ENCODE measurements around the gene RNF114. TPM values are rescaled to one million over a fixed set of nuclear protein-coding genes. Genes with fewer than 3 reads are reported as not detected.

RNF114 gene, protein sequence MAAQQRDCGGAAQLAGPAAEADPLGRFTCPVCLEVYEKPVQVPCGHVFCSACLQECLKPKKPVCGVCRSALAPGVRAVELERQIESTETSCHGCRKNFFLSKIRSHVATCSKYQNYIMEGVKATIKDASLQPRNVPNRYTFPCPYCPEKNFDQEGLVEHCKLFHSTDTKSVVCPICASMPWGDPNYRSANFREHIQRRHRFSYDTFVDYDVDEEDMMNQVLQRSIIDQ
- total RNA-seq (67.1 and 93.7 TPM in 2 replicates), polyA plus RNA-seq (64.8 and 65.8 TPM in 2 replicates)

DNA sequence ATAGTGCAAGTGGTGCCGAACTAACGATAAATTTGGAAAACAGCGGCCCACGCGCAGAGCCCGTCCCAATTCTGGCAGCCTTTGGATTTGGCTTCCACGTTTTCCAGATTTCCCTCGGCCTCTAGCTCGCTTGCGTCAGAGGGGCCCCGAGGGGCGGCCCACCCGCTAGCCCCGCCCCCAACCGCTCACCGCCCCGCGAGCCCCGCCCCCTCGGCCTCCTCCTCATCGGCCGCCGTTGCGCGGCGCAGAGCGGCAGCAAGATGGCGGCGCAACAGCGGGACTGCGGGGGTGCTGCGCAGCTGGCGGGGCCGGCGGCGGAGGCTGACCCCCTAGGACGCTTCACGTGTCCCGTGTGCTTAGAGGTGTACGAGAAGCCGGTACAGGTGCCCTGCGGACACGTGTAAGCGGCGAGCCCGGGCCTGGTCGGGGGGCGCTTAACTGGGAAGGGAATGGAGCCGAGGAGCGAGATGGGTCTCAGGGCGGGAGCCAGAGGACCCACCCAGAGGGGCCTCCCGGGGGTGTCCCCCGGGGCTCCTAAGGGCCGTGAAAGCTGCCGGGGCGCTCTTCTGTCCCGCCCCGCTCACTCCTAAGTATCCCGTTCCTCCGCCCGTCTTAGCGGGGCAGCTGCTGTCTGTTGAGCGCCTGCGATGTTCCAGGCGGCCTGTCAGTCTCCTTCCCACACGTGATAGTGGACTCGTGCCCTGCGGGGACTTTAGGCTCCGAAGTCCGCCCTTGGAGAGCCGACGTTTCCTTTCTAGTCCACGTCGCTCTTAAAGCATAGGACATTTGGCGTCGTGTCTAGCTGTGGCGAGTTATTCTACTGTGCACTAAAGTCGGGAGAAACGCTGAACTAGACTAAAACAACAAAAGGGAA is at the start of gene RNF114:
Gene RNF114 (plus strand): TSS at position 245 of the 874 bp plus-strand sequence. CDS start 16 bp downstream, at position 261.
- Histone ChIP-seq H3K79me2 (peaks cover 51% of the 10 kb centered on the region), H3K9me2 (replicated peaks; ENCODE audit: insufficient read depth) (no peaks in the 10 kb centered on the region), H3K27ac (peak within 1 kb of the TSS; percentile 92), H2AFZ (peak within 1 kb of the TSS; percentile 80), H3K4me2 (peak within 1 kb of the TSS; percentile 82), H3K27me3 (no peaks in the 10 kb centered on the region), H3K4me1 (ENCODE audit: insufficient read depth) (peaks cover 16% of the 10 kb centered on the region), H4K20me1 (ENCODE audit: insufficient read depth, poor library complexity, severe bottlenecking) (peaks cover 41% of the 10 kb centered on the region), H3K9me3 (ENCODE audit: low read depth) (no peaks in the 10 kb centered on the region), H3K4me3 (peak within 1 kb of the TSS; percentile 85), H3K36me3 (replicated peaks; ENCODE audit: insufficient read depth, low read depth) (no peaks in the 10 kb centered on the region)
- DNase-seq (ENCODE audit: low spot score), result peak; percentile 97
- 3% methylated on average over 61 of the region's 79 CpGs for WGBS (ENCODE audit: low lambda C conversion rate, missing lambda C conversion rate)
- TF ChIP-seq EZH2 (IDR thresholded peaks at IDR 0.05; ENCODE audit: borderline replicate concordance) (no peak), EZH2phosphoT487 (IDR thresholded peaks at IDR 0.05; ENCODE audit: low read depth, severe bottlenecking, unreplicated experiment) (no peak)
- TF ChIP-seq, protein P1, sequence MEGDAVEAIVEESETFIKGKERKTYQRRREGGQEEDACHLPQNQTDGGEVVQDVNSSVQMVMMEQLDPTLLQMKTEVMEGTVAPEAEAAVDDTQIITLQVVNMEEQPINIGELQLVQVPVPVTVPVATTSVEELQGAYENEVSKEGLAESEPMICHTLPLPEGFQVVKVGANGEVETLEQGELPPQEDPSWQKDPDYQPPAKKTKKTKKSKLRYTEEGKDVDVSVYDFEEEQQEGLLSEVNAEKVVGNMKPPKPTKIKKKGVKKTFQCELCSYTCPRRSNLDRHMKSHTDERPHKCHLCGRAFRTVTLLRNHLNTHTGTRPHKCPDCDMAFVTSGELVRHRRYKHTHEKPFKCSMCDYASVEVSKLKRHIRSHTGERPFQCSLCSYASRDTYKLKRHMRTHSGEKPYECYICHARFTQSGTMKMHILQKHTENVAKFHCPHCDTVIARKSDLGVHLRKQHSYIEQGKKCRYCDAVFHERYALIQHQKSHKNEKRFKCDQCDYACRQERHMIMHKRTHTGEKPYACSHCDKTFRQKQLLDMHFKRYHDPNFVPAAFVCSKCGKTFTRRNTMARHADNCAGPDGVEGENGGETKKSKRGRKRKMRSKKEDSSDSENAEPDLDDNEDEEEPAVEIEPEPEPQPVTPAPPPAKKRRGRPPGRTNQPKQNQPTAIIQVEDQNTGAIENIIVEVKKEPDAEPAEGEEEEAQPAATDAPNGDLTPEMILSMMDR (IDR thresholded peaks at IDR 0.05; ENCODE audit: poor library complexity), result no peak

DNA sequence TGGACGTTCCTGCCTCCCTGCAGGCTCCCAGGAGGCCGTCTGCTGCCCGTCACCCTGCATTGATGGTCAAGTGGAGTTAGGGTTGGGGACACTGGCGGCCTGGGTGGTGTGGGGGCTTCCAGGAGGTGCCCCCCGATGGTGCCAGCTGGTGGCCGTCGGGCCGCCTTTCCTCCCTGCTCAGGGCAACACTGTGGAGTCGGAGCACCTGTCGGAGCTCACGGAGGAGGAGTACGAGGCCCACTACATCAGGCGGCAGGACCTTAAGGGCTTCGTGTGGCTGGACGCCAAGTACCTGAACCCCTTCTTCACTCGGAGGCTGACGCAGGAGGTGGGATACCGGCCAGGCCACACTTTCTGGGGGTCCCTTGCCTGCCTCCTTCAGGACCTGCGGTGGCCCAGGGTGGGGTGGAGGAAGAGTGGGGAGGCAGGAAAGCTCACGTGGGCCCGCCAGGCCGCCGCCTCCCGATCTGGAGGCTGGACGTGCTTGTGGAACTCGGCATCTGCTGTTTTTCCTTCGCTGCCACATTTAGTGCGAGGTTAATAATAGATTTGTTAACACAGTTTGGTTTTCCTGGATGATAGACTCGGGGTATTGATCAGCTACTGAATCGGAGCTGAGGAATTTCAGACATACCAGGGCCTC is 49.5 kb upstream of the RNF114 start:
- no peak overlapping the region for H3K4me3 ChIP-seq
- DNase-seq (ENCODE audit: low spot score), result no peak
- H3K4me2 ChIP-seq, result no peak overlapping the region
- 94% methylated on average over 30 of the region's 30 CpGs for WGBS (ENCODE audit: low lambda C conversion rate, missing lambda C conversion rate)
- no peaks in the 10 kb centered on the region for H3K36me3 ChIP-seq (replicated peaks; ENCODE audit: insufficient read depth, low read depth)
- no peak overlapping the region for H3K27ac ChIP-seq
- no peaks in the 10 kb centered on the region for H4K20me1 ChIP-seq (ENCODE audit: insufficient read depth, poor library complexity, severe bottlenecking)
- H3K9me3 ChIP-seq (ENCODE audit: low read depth), result no peaks in the 10 kb centered on the region
- no peaks in the 10 kb centered on the region for H3K4me1 ChIP-seq (ENCODE audit: insufficient read depth)
- no peaks in the 10 kb centered on the region for H3K27me3 ChIP-seq
- TF ChIP-seq, protein P1 (IDR thresholded peaks at IDR 0.05; ENCODE audit: poor library complexity), result no peak
- TF ChIP-seq EZH2phosphoT487 (IDR thresholded peaks at IDR 0.05; ENCODE audit: low read depth, severe bottlenecking, unreplicated experiment) (no peak), EZH2 (IDR thresholded peaks at IDR 0.05; ENCODE audit: borderline replicate concordance) (no peak)
- H2AFZ ChIP-seq, result no peak overlapping the region
- no peaks in the 10 kb centered on the region for H3K9me2 ChIP-seq (replicated peaks; ENCODE audit: insufficient read depth)
- no peaks in the 10 kb centered on the region for H3K79me2 ChIP-seq

DNA sequence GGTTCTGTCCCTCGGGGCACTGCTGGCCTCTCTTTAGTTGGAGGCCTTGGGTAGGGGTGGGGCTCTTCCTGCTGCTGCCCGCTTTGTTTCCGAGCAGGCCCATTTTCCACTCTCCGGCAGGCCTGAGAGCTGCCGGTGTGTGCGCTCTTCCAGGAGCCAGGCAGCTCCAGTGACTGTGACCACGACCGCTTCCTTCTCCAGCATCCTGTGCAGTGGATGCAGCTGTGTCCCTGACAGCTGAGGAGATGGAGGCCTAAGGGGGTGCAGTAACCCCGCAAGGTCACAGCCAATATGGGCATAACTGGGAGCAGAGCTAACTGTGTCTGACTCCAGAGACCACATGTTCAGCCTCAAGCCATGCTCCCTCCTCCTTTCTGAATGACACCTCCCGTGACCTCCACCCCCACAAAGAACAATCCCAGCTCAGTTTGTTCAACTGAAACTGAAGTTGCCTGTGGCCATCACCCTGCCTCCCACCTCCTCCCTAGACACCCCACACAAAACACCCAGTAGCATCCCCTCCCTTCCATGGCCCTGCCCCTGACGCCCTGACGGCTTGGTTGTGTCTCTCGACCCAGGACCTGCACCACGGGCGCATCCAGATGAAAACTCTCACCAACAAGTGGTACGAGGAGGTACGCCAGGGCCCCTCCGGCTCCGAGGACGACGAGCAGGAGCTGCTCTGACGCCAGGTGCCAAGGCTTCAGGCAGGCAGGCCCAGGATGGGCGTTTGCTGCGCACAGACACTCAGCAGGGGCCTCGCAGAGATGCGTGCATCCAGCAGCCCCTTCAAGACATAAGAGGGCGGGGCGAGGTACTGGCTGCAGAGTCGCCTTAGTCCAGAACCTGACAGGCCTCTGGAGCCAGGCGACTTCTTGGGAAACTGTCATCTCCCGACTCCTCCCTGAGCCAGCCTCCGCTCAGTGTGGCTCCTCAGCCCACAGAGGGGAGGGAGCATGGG is 48.7 kb upstream of the RNF114 start:
- Histone ChIP-seq H3K4me3 (no peak overlapping the region), H3K9me2 (replicated peaks; ENCODE audit: insufficient read depth) (no peaks in the 10 kb centered on the region), H3K36me3 (replicated peaks; ENCODE audit: insufficient read depth, low read depth) (no peaks in the 10 kb centered on the region), H2AFZ (no peak overlapping the region), H3K27ac (no peak overlapping the region), H3K9me3 (ENCODE audit: low read depth) (no peaks in the 10 kb centered on the region), H4K20me1 (ENCODE audit: insufficient read depth, poor library complexity, severe bottlenecking) (no peaks in the 10 kb centered on the region), H3K4me2 (no peak overlapping the region), H3K79me2 (no peaks in the 10 kb centered on the region), H3K27me3 (no peaks in the 10 kb centered on the region), H3K4me1 (ENCODE audit: insufficient read depth) (no peaks in the 10 kb centered on the region)
- WGBS (ENCODE audit: low lambda C conversion rate, missing lambda C conversion rate), result 91% methylated on average over 30 of the region's 32 CpGs
- DNase-seq (ENCODE audit: low spot score), result no peak
- TF ChIP-seq, protein P1 (IDR thresholded peaks at IDR 0.05; ENCODE audit: poor library complexity), result no peak
- no peak for TF ChIP-seq EZH2 (IDR thresholded peaks at IDR 0.05; ENCODE audit: borderline replicate concordance)
